OCI-LY7 (cell line): ENCODE measurements around the gene PPT2. TPM values are rescaled to one million over a fixed set of nuclear protein-coding genes. Genes with fewer than 3 reads are reported as not detected.
A peak's percentile ranks its signal among the peaks of the same experiment; 100 is the strongest.

Experiments
- BruUV-seq: library from RNA; stranded (reverse); fragments of 400-500 nt; replicated peaks from 2 replicates; lab custom pipeline; 2021; lab: Mats Ljungman, UMichigan
- CTCF ChIA-PET: fragments of 300-600 bp; sonication (Branson Sonifier 250); formaldehyde crosslinking; loops from one replicate; lab custom pipeline; 2022; ENCODE audit warnings: antibody characterized with exemption; ENCODE audit not compliant: unreplicated experiment; lab: Charles Lee
- POLR2A ChIA-PET: fragments of 300-600 bp; sonication (Branson Sonifier 250); formaldehyde crosslinking; loops from one replicate; lab custom pipeline; 2022; ENCODE audit warnings: antibody characterized with exemption; lab: Charles Lee
- DNase-seq: peaks from one replicate; pipeline ENCODE4 v3.0.0-alpha.2; 2015; ENCODE audit warnings: low spot score
- H2AFZ ChIP-seq: fragments of 200-600 bp; sonication (generic), shearing (Covaris generic); 2 replicates; pipeline ENCODE4 v1.6.1; 2014; ENCODE audit warnings: mild to moderate bottlenecking, antibody characterized with exemption, low read length, moderate library complexity
- H3K27ac ChIP-seq: fragments of 200-600 bp; sonication (generic); 2 replicates; pipeline ENCODE4 v1.5.1; 2014; ENCODE audit warnings: mixed run types, low read depth, mild to moderate bottlenecking, moderate library complexity, low read length, inconsistent platforms; ENCODE audit not compliant: poor library complexity, severe bottlenecking
- H3K36me3 ChIP-seq: fragments of 200-600 bp; sonication (generic); 2 replicates; pipeline ENCODE4 v1.6.1; 2014; ENCODE audit warnings: mild to moderate bottlenecking, antibody characterized with exemption, low read length, moderate library complexity, mixed read lengths; ENCODE audit not compliant: insufficient read depth
- H3K4me1 ChIP-seq: fragments of 200-600 bp; sonication (generic); 2 replicates; pipeline ENCODE4 v1.5.1; 2014; ENCODE audit warnings: mild to moderate bottlenecking, low read length; ENCODE audit not compliant: insufficient read depth, poor library complexity, severe bottlenecking
- H3K4me2 ChIP-seq: fragments of 200-600 bp; sonication (generic); 2 replicates; pipeline ENCODE4 v1.6.1; 2014; ENCODE audit warnings: mild to moderate bottlenecking, low read length
- H3K4me3 ChIP-seq: fragments of 200-600 bp; sonication (generic); 2 replicates; pipeline ENCODE4 v1.5.1; 2014; ENCODE audit warnings: mild to moderate bottlenecking, low read depth, low read length; ENCODE audit not compliant: poor library complexity, severe bottlenecking
- H3K79me2 ChIP-seq: fragments of 200-600 bp; sonication (generic); 2 replicates; pipeline ENCODE4 v1.6.1; 2016; ENCODE audit warnings: low read depth, mild to moderate bottlenecking, low read length, moderate library complexity, mixed read lengths; ENCODE audit not compliant: insufficient read depth
- H3K9me2 ChIP-seq: fragments of 200-600 bp; sonication (generic); 2 replicates; pipeline ENCODE4 v1.6.1; 2016; ENCODE audit warnings: mild to moderate bottlenecking, low read length, mixed read lengths; ENCODE audit not compliant: insufficient read depth
- H3K9me3 ChIP-seq: fragments of 200-600 bp; sonication (generic); 2 replicates; pipeline ENCODE4 v1.6.1; 2014; ENCODE audit warnings: mild to moderate bottlenecking, mixed run types, low read length, mixed read lengths
- H4K20me1 ChIP-seq: fragments of 200-600 bp; sonication (generic); 2 replicates; pipeline ENCODE4 v1.6.1; 2014; ENCODE audit warnings: mild to moderate bottlenecking, antibody characterized with exemption, low read length, moderate library complexity, mixed read lengths; ENCODE audit not compliant: insufficient read depth
- EZH2phosphoT487 ChIP-seq: fragments of 200-600 bp; sonication (generic); IDR thresholded peaks from 2 replicates; pipeline ENCODE4 v1.6.1; 2018; ENCODE audit warnings: low read depth, borderline replicate concordance, mild to moderate bottlenecking, mixed run types, antibody characterized with exemption, low read length, moderate library complexity, mixed read lengths
- intact Hi-C: fragments of 100-400 bp; cut with micrococcal nuclease; formaldehyde crosslinking; loops from one replicate; pipeline ENCODE4 v1.10.0; 2022; ENCODE audit not compliant: unreplicated experiment
- total RNA-seq, 2 experiments: library from RNA; depleted of rRNA in 1 of 2; stranded (reverse); fragments of >200 nt in 1 of 2; shearing (Covaris generic) in 1 of 2; gene quantifications; 2 replicates each; pipeline ENCODE4 v1.2.3, GENCODE V29; 2014 to 2022
- TF ChIP-seq, protein P1 (sequence below): fragments of 200-600 bp; sonication (generic); conservative IDR thresholded peaks from 2 replicates; pipeline ENCODE4 v1.5.1; 2014; ENCODE audit warnings: mild to moderate bottlenecking, antibody characterized with exemption, low read length, moderate library complexity, mixed read lengths

Gene PPT2
- total RNA-seq, 2 experiments from 2014 or later = 39.0 to 111 TPM

GRCh38 chr6:32151863-32152768 is 1.8 kb upstream of the PPT2 start, which contains the start of gene PRRT1:
TSS of gene PRRT1 (minus strand) at chr6:32151939. CDS start at chr6:32151827, 112 bp downstream.
- TSS peak; percentile 50 for BruUV-seq
- H3K4me3 ChIP-seq = no peak within 1 kb of the TSS
- H3K9me3 ChIP-seq = no peaks in the 10 kb centered on the region
- H3K4me2 ChIP-seq = peak within 1 kb of the TSS; percentile 82; the same call in 1 of the 2 replicates
- no peak for DNase-seq
- H3K27ac ChIP-seq = no peak within 1 kb of the TSS
- H3K9me2 ChIP-seq = no peaks in the 10 kb centered on the region
- intact Hi-C loops = no loop called here
- TF ChIP-seq, protein P1, sequence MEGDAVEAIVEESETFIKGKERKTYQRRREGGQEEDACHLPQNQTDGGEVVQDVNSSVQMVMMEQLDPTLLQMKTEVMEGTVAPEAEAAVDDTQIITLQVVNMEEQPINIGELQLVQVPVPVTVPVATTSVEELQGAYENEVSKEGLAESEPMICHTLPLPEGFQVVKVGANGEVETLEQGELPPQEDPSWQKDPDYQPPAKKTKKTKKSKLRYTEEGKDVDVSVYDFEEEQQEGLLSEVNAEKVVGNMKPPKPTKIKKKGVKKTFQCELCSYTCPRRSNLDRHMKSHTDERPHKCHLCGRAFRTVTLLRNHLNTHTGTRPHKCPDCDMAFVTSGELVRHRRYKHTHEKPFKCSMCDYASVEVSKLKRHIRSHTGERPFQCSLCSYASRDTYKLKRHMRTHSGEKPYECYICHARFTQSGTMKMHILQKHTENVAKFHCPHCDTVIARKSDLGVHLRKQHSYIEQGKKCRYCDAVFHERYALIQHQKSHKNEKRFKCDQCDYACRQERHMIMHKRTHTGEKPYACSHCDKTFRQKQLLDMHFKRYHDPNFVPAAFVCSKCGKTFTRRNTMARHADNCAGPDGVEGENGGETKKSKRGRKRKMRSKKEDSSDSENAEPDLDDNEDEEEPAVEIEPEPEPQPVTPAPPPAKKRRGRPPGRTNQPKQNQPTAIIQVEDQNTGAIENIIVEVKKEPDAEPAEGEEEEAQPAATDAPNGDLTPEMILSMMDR = no peak
- no peak for TF ChIP-seq EZH2phosphoT487
- peaks cover 15% of the 10 kb centered on the region for H3K36me3 ChIP-seq
- H2AFZ ChIP-seq = no peak within 1 kb of the TSS
- peaks cover 23% of the 10 kb centered on the region for H3K4me1 ChIP-seq
- CTCF ChIA-PET = interaction anchor here (0.7 kb wide), 1 partner anchor 254 kb away, joined by 6 read pairs; no protein-coding TSS in a partner anchor
- no peaks in the 10 kb centered on the region; the same call in 1 of the 2 replicates for H3K79me2 ChIP-seq
- POLR2A ChIA-PET = interaction anchor here (0.8 kb wide), 1 partner anchor 48 kb away, joined by 3 read pairs; no protein-coding TSS in a partner anchor
- no peaks in the 10 kb centered on the region for H4K20me1 ChIP-seq

GRCh38 chr6:32152769-32153563 is 975 bp upstream of the PPT2 start:
- TF ChIP-seq, protein P1 = no peak
- TF ChIP-seq EZH2phosphoT487 = no peak
- H3K4me3 ChIP-seq = peak overlapping the region; percentile 80
- H3K9me2 ChIP-seq = no peaks in the 10 kb centered on the region
- H4K20me1 ChIP-seq = no peaks in the 10 kb centered on the region
- peaks cover 24% of the 10 kb centered on the region for H3K36me3 ChIP-seq
- BruUV-seq = no TSS peak
- H2AFZ ChIP-seq = peak overlapping the region; percentile 55
- H3K9me3 ChIP-seq = no peaks in the 10 kb centered on the region
- H3K4me2 ChIP-seq = peak overlapping the region; percentile 82
- peak overlapping the region; percentile 62 for H3K27ac ChIP-seq
- ChIA-PET CTCF (interaction anchor here (0.7 kb wide), 1 partner anchor 255 kb away, joined by 6 read pairs; no protein-coding TSS in a partner anchor), POLR2A (interaction anchor here (0.8 kb wide), 1 partner anchor 49 kb away, joined by 3 read pairs; no protein-coding TSS in a partner anchor)
- H3K79me2 ChIP-seq = no peaks in the 10 kb centered on the region; the same call in 1 of the 2 replicates
- intact Hi-C loops = no loop called here
- H3K4me1 ChIP-seq = peaks cover 23% of the 10 kb centered on the region
- no peak for DNase-seq
